ENCODE data around the gene CHD5. TPM values are rescaled to one million over a fixed set of nuclear protein-coding genes. Genes with fewer than 3 reads are reported as not detected.

Gene CHD5
- total RNA-seq, 1 experiment from 2014 or later = 6.1 TPM

DNA sequence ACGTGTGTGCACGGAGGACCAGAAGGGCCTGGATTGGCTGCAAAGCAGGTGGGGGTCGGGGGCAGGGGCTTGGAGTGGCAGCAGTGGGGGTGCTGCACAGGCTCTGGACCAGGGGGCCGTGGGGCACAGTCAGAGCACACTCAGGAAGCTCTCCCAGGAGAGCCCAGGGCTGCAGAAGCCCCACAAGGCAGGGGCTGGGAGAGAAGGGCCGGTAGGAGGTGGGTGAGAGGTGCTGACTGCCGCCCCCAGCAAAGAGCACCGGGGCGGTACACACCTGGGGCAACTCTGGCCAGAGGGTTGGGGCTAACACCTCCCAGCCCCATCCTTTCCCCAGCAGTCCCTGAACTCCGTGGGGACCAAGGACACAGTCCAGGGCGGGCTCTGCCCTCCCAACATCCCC is 13.9 kb downstream of the CHD5 start:
- no peak for TF ChIP-seq ZNF274 (IDR thresholded peaks at IDR 0.05; ENCODE audit: low read depth, low read length)
- no peak for TF ChIP-seq JUND (IDR thresholded peaks at IDR 0.05)
- TF ChIP-seq POLR2A (IDR thresholded peaks at IDR 0.05; ENCODE audit: borderline replicate concordance, extremely low read depth, insufficient read depth, insufficient read length) = no peak
- TF ChIP-seq, protein P1, sequence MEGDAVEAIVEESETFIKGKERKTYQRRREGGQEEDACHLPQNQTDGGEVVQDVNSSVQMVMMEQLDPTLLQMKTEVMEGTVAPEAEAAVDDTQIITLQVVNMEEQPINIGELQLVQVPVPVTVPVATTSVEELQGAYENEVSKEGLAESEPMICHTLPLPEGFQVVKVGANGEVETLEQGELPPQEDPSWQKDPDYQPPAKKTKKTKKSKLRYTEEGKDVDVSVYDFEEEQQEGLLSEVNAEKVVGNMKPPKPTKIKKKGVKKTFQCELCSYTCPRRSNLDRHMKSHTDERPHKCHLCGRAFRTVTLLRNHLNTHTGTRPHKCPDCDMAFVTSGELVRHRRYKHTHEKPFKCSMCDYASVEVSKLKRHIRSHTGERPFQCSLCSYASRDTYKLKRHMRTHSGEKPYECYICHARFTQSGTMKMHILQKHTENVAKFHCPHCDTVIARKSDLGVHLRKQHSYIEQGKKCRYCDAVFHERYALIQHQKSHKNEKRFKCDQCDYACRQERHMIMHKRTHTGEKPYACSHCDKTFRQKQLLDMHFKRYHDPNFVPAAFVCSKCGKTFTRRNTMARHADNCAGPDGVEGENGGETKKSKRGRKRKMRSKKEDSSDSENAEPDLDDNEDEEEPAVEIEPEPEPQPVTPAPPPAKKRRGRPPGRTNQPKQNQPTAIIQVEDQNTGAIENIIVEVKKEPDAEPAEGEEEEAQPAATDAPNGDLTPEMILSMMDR (IDR thresholded peaks at IDR 0.05 in 2 of 3, conservative IDR thresholded peaks at IDR 0.05 in 1 of 3; ENCODE audit: borderline replicate concordance in 1 of 3, insufficient read depth in 1 of 3, low read depth in 2 of 3, low read length in 2 of 3) = no peak
- TF ChIP-seq, protein P2, sequence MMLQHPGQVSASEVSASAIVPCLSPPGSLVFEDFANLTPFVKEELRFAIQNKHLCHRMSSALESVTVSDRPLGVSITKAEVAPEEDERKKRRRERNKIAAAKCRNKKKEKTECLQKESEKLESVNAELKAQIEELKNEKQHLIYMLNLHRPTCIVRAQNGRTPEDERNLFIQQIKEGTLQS (IDR thresholded peaks at IDR 0.05) = no peak
- RAD21 ChIA-PET (ENCODE audit: low non-redundant PET in 1 of 2, low total read pairs in 2 of 2, uncharacterized antibody in 2 of 2, unreplicated experiment in 2 of 2) = no interaction called here

DNA sequence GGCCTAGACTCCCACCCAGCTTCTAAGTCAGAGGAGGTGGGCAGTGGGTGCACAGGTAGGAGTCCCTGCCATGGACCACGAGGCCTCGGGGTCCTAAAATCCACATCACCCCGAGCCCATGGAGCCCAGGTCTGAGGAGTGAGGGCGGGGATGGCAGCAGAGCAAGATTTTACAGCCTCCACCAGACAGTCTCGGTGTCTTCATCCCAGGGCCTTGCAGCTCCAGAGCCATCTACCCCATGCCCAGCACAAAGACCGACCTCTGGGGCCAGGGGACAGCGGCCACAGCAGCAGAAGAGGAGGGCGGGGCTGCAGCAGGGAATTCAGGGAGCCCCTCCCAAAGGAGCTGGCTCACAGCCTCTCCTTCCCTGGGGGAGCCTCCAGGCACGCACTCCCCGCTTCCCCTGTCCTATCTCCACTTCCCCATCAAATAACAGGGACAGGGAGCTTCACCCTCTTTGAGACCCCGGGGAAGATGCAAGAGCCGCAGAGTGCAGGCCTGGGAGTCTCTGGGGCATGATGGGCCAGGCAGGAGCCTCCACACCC is 14.6 kb downstream of the CHD5 start:
- CTCF ChIA-PET = no interaction called here
- Histone ChIP-seq H3K4me1 (ENCODE audit: control insufficient read depth in 1 of 2, insufficient read depth in 2 of 2, low read length in 2 of 2) (no peaks in the 10 kb centered on the region), H3K79me2 (ENCODE audit: insufficient read depth, low read length) (no peaks in the 10 kb centered on the region), H3K9me3 (ENCODE audit: control insufficient read depth in 1 of 2, insufficient read depth in 1 of 2, low read depth in 1 of 2, low read length in 2 of 2) (no peaks in the 10 kb centered on the region), H3K9ac (ENCODE audit: low read length) (no peak overlapping the region), H3K27ac (ENCODE audit: low read depth, low read length) (no peak overlapping the region), H3K4me2 (ENCODE audit: low read length) (no peak overlapping the region), H3K4me3 (replicated peaks in 1 of 2; ENCODE audit: low read depth in 1 of 2, low read length in 2 of 2) (no peak overlapping the region), H3K9me2 (ENCODE audit: insufficient read depth) (no peaks in the 10 kb centered on the region), H4K20me1 (ENCODE audit: insufficient read depth) (no peaks in the 10 kb centered on the region), H2AFZ (ENCODE audit: low read depth, low read length, poor library complexity, severe bottlenecking) (no peak overlapping the region), H3K27me3 (ENCODE audit: insufficient read depth, low read length) (no peaks in the 10 kb centered on the region), H3K36me3 (ENCODE audit: control insufficient read depth in 1 of 2, insufficient read depth in 2 of 2, low read length in 2 of 2) (no peaks in the 10 kb centered on the region)
- BruUV-seq (replicated peaks) = no TSS peak
- intact Hi-C loops (cut with micrococcal nuclease) = no loop called here
- POLR2A ChIA-PET = no interaction called here
- RAD21 ChIA-PET (ENCODE audit: low non-redundant PET in 1 of 2, low total read pairs in 2 of 2, uncharacterized antibody in 2 of 2, unreplicated experiment in 2 of 2) = no interaction called here
- no peak for ATAC-seq
- DNase-seq (ENCODE audit: low read depth, low spot score) = no peak
- TF ChIP-seq FOSL1 (IDR thresholded peaks at IDR 0.05; ENCODE audit: low read depth) (no peak), POLR2A (IDR thresholded peaks at IDR 0.05; ENCODE audit: borderline replicate concordance, extremely low read depth, insufficient read depth, insufficient read length) (no peak), ELF1 (IDR thresholded peaks at IDR 0.05; ENCODE audit: borderline replicate concordance, low read depth) (no peak), RAD21 (IDR thresholded peaks at IDR 0.05; ENCODE audit: low read depth) (no peak), POLR2AphosphoS5 (IDR thresholded peaks at IDR 0.05; ENCODE audit: low read depth, low read length) (no peak), JUND (IDR thresholded peaks at IDR 0.05) (no peak), SP1 (IDR thresholded peaks at IDR 0.05; ENCODE audit: low read depth) (no peak), EZH2phosphoT487 (IDR thresholded peaks at IDR 0.05; ENCODE audit: borderline replicate concordance) (no peak), SIN3A (IDR thresholded peaks at IDR 0.05; ENCODE audit: low read depth) (no peak), CBX3 (IDR thresholded peaks at IDR 0.05; ENCODE audit: low read depth) (no peak), CEBPB (IDR thresholded peaks at IDR 0.05; ENCODE audit: low read depth) (no peak)
- TF ChIP-seq, protein P2 (IDR thresholded peaks at IDR 0.05) = no peak
- TF ChIP-seq, protein P3, sequence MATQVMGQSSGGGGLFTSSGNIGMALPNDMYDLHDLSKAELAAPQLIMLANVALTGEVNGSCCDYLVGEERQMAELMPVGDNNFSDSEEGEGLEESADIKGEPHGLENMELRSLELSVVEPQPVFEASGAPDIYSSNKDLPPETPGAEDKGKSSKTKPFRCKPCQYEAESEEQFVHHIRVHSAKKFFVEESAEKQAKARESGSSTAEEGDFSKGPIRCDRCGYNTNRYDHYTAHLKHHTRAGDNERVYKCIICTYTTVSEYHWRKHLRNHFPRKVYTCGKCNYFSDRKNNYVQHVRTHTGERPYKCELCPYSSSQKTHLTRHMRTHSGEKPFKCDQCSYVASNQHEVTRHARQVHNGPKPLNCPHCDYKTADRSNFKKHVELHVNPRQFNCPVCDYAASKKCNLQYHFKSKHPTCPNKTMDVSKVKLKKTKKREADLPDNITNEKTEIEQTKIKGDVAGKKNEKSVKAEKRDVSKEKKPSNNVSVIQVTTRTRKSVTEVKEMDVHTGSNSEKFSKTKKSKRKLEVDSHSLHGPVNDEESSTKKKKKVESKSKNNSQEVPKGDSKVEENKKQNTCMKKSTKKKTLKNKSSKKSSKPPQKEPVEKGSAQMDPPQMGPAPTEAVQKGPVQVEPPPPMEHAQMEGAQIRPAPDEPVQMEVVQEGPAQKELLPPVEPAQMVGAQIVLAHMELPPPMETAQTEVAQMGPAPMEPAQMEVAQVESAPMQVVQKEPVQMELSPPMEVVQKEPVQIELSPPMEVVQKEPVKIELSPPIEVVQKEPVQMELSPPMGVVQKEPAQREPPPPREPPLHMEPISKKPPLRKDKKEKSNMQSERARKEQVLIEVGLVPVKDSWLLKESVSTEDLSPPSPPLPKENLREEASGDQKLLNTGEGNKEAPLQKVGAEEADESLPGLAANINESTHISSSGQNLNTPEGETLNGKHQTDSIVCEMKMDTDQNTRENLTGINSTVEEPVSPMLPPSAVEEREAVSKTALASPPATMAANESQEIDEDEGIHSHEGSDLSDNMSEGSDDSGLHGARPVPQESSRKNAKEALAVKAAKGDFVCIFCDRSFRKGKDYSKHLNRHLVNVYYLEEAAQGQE (IDR thresholded peaks at IDR 0.05; ENCODE audit: low read depth) = no peak
- TF ChIP-seq, protein P4, sequence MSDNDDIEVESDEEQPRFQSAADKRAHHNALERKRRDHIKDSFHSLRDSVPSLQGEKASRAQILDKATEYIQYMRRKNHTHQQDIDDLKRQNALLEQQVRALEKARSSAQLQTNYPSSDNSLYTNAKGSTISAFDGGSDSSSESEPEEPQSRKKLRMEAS (IDR thresholded peaks at IDR 0.05) = no peak

More for the DNA sequence above, 13.9 kb downstream of the CHD5 start:
- no peak overlapping the region for H3K9ac ChIP-seq (ENCODE audit: low read length)
- H3K4me1 ChIP-seq (ENCODE audit: control insufficient read depth in 1 of 2, insufficient read depth in 2 of 2, low read length in 2 of 2) = no peaks in the 10 kb centered on the region
- no peak for DNase-seq (ENCODE audit: low read depth, low spot score)
- H3K27ac ChIP-seq (ENCODE audit: low read depth, low read length) = no peak overlapping the region
- no peak for ATAC-seq
- H2AFZ ChIP-seq (ENCODE audit: low read depth, low read length, poor library complexity, severe bottlenecking) = no peak overlapping the region
- BruUV-seq (replicated peaks) = no TSS peak
- H3K27me3 ChIP-seq (ENCODE audit: insufficient read depth, low read length) = no peaks in the 10 kb centered on the region
- no peaks in the 10 kb centered on the region for H3K9me3 ChIP-seq (ENCODE audit: control insufficient read depth in 1 of 2, insufficient read depth in 1 of 2, low read depth in 1 of 2, low read length in 2 of 2)
- H3K9me2 ChIP-seq (ENCODE audit: insufficient read depth) = no peaks in the 10 kb centered on the region
- CTCF ChIA-PET = no interaction called here
- no peaks in the 10 kb centered on the region for H4K20me1 ChIP-seq (ENCODE audit: insufficient read depth)
- no peak overlapping the region for H3K4me2 ChIP-seq (ENCODE audit: low read length)
- no peak overlapping the region for H3K4me3 ChIP-seq (replicated peaks in 1 of 2; ENCODE audit: low read depth in 1 of 2, low read length in 2 of 2)
- intact Hi-C loops (cut with micrococcal nuclease) = no loop called here
- no peaks in the 10 kb centered on the region for H3K79me2 ChIP-seq (ENCODE audit: insufficient read depth, low read length)
- no peaks in the 10 kb centered on the region for H3K36me3 ChIP-seq (ENCODE audit: control insufficient read depth in 1 of 2, insufficient read depth in 2 of 2, low read length in 2 of 2)
- POLR2A ChIA-PET = no interaction called here
